GM18498 (cell line): ENCODE data around the gene AP2S1.
"Not testable (repeated sequence)": the region's sequence is repeated elsewhere in the genome, so short reads cannot be mapped to it uniquely, and the experiment has no call there.

Experiments
- ATAC-seq: cut with Tn5 transposase; IDR thresholded peaks from one replicate; pipeline ENCODE4 v1.9.1; 2021; ENCODE audit warnings: mild to moderate bottlenecking, moderate library complexity; ENCODE audit not compliant: unreplicated experiment

AP2S1 gene

DNA sequence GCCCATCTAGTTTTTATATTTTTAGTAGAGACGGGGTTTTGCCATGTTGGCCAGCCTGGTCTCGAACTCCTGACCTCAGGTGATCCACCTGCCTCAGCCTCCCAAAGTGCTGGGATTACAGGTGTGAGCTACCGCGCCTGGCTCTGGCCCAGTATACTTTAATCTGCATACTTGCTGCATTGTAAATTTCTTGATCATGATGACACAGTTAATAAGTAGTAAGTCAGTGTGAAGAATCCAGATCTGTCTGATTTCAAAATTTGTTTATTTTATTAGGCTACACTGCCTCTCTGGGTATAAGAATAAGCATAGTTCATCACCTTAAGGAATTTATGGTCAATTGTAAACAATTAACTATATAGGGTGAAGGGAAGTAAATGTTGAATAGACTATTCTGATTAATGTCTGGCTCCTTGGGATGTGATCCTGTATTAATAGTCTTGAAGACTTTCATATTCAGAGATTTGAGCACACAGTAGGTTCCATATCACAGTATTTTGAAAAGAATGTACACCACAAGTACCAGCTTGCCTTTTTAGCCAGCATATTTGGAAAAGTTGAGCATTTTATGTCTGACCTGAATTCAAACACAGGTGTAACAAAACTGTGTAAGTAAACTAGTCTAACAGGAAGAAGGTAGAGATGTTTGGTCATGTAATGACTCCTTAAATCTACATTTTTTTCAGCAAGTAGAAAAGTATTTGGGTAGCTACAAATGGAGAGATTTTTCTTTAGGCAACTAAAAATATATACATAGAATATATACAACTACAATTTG lies 17.6 kb upstream of the AP2S1 start:
- ATAC-seq = no peak

DNA sequence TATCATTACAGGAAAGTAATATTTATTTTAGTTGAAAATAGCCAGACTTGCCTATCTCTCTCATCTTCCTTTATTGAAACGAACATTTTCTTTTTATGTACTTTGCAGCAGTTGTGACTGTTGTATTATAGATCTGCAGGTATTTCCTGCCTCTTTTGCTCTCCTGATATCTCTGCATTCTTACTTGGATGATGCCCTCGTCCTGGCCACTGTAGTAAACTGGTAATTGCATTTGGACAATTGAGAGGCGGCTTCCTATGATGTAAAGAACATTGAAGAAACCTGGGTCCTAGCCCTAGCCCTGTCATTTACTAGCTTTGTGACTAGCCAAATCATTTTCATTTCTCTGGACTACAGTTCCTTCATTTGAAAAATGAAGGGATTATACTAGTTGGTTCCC lies 16.5 kb upstream of the AP2S1 start:
- no peak for ATAC-seq

DNA sequence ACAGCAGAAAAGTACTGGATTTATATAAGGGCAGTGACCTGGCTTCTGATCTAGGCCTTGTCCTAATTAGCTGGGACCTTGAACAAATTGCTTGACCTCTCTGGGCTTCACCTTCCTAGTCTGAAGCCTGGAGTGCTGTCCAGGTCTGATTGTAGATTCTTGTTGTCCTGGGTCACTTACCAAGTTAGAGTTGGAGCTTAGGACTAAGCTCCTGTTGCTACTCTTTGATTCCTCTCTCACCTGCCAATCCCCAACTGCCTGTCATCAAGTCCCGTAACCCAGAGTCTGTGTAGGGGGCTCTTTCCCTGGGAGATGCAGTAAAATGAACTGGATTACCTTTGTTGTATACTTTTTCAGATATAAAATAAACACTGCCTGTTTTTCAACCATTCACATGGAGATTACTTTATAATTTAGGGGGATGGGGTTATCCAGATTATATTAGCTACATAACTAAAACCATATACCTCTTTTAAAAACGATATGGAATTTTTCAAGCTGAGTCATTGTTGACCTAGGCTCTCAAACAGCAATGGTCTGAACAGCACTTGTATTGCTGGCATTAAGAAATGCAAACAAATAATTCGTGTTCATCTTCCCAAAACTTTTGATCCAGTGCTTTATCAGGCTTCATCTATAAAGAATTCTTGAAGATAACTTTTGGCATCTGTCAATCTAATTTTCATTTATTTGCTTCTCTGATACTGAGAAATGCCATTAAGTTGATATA lies 15.9 kb upstream of the AP2S1 start:
- ATAC-seq = no peak

DNA sequence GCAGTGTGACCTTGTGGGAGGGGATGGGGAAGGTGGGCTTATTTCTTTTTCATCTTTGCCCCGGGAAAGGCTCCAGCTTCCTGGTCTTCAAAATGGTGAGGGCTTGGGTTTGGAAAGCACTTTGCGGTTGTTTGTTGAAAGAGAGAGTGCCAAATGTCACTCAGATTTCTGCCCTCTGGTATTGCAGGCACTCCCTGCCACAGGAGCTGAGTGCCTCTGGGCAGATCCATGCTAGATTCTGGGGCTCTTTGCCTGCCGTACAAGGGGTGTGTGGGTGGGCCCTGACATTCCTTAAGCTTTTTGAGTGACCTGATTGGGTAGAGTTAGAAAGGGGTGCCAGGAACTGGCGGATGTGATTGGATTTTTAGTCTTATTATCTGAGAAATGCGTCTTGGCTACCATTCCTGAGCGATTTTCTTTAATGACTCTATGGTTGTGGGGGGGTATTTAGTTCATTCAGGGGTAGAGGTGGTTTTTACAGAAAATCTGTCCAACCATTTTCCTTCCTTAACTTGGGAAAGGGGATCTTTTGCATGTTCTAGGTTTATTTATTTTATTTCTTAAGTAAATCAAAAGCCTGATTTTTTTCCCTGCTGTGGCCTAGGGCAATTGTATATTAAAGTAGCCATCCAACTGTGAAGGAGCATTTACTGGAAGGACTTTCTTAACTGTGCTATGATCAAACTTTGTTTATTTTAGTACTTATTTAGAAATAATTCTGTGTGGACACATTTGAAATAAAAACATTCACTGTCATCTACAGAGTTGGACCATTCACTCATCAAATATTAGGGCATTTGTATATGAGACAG lies 13.4 kb upstream of the AP2S1 start:
- no peak for ATAC-seq

DNA sequence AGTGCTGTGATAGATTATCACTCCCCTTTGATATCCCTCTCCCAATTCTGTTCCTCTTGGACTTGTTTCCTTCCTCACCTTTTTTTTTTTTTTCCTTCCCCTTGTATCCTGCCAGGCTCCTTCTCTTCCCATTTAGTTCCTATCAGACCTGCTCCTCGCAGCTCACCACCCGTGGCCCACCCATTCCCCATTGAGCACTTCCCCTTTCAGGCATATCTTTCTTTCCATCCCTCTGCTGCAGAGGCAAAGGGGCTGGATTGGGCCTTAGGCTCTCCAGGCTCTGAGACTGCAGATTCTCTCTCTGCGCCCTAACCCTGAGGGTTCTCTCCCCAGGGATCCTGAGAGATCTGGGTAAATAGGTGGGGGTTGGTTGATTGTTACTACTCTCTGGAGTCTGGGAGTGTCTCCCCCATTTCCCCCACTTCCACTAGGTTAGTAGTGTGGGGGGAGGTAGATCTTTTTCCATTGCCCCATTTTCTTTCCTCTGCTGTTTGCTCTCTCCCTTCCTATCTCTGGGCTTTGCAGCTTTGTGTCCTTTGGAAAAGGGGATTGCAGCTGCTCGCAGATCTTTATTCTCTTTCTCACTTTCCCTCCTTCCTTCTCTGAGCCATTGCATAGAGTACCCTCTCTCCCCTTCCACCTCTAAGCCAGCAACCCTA lies 12.5 kb upstream of the AP2S1 start:
- ATAC-seq = no peak

DNA sequence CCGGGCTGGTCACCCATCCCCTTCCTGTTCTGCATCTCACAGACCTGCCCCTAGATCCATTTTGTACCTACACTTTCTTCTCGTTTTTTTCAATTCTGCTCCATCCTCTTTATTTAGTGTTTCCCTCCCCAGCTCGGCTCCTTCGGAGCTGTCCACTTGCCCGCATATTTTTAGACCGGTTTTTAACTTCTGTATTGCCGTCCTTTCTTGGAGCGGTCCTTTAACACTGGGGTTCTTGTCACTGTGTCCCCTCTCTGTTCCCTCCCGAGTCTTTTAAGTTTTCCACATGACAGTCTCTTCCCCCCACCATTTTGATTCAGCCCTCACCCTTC lies 11.8 kb upstream of the AP2S1 start:
- ATAC-seq = no peak

DNA sequence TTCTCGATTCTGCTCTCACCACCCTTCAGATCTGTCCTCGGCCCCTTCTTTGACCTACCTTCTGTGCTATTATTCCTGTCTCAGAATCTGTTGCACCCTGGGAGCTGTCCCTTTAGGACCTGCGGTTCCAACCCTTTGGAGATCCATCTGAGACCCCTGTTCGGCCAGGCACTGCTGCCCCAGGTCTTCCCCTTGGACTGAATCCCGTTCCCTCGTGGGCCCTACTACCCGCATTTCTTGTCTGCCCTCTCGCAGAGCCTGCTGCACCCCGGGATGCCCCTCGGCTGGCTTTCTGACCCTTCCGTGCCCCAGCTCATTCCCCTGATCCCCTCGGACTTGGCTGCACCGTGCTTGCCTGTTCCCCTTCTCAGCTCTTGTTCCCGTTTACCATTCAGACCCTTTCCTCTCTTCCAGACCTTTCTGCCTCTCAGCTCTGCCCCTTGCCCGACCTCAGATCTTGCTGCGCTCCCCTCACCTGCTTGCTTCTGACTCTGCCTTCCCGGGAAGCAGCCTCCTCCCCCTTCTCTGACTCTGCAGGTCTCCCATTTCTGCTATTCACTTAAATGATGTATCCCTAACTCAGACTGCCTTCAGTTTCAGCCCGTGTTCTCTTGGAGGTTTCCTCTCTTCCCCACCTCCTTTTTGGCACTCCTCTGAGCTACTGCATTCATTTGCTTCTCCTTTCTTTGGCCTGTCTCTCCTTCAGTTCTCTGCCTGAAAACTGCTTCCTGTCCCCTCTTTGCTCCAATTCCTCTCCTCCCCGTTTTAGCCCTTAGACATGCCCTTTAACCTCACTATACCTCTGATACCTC lies 11.3 kb upstream of the AP2S1 start:
- ATAC-seq = no peak

DNA sequence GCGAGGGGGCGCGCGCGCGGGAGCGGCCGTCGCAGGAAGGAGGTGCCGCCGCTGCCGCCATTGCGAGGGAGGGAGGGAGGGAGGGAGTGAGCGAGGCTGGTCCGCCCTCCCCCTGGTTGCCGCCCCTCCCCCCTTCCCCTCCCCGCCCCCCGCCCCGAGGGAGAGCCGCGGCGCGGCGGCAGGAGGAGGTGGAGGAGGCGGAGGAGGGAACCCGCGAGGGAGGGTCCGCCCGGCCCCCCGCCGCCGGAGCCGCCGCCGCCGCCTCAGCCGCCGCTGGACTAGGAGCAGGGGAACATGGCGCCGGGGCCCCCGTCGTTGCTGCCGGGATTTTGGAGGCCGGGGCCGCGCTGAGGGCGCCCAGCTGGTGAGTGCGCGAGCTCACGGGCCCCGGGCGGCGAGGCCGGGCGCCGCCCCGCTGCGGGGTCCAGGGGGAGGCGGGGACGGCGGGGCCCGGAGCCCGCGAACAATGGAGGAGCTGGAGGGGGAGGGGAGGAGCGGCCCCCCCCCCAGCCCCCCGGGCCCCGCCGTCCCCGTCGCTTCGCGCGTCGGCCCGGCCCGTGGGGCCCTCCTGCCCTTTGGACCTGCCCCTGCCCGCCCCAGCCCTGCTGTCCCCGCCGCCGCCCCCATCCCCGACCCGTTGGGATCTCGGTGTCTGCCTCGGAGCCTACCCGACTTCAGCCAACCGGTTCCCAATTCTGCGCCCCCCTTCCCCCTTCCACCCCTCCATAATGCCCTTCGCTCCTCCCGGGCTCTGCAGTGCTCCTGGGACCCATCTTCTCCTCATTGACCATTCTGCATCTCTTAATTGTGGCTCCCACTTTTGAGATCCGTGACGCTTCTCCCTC lies 10.4 kb upstream of the AP2S1 start, which contains the start of gene ARHGAP35:
Gene ARHGAP35 (plus strand): TSS at position 152 of the 845 bp plus-strand sequence. CDS start 57,679 bp downstream, outside the sequence.
- ATAC-seq = peak; percentile 5

DNA sequence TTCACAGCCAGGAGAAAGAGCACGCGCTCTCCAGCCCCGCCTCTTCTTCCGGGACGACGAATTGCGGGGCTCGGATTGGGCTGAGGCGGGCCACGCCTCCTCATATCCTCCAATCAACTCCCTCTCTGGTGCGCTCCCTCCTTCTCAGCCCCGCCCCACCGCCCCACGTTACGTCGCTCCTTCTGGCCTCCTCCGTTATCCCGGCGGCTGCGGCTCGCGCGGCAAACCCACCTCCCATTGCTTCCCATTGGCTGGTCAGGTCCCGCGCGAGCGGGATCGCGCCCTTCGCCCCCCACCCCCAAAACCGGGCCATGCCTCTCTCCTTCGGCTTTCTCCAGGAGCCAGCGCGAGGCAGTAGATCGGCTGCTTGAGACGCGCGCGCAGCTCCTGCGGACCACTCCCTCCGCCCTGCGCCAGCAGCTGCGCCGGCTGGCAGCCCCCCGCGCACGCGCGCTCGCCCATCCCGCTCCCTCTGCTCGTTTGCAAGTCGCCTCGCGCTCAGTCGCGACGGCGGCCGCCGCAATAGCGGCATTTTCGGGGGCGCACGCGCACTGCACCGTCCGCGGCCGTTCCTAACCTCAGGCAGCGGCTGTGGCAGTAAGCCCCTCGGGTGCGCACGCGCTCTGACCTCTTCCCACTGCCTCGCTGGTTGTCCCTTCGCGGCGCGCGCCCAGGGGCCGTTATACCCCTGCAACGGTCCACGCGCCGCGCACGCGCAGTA lies 9.6 kb upstream of the AP2S1 start:
- peak; percentile 73 for ATAC-seq

DNA sequence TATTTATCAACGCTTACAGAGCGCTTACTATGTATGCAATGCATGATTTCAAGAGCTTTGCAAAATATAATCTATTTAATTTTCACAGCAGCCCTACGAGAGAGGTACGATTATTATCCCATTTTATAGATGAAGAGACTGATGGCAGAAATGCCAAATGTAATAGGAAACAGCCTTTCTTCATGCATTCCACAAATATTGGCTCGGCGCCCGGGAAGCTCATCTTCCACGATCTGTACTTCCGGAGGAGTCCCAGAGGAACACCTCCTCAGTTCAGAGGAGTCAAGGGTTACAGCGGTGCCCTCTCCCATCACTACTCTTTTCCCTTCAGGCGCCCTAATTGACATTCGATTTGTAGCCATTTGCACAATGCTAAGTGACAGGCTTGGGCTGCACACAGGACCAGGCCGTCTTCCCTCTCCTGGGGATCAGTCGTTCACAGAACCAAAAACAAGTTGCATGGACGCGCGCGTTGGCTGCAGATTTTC lies 9.0 kb upstream of the AP2S1 start:
- no peak for ATAC-seq

DNA sequence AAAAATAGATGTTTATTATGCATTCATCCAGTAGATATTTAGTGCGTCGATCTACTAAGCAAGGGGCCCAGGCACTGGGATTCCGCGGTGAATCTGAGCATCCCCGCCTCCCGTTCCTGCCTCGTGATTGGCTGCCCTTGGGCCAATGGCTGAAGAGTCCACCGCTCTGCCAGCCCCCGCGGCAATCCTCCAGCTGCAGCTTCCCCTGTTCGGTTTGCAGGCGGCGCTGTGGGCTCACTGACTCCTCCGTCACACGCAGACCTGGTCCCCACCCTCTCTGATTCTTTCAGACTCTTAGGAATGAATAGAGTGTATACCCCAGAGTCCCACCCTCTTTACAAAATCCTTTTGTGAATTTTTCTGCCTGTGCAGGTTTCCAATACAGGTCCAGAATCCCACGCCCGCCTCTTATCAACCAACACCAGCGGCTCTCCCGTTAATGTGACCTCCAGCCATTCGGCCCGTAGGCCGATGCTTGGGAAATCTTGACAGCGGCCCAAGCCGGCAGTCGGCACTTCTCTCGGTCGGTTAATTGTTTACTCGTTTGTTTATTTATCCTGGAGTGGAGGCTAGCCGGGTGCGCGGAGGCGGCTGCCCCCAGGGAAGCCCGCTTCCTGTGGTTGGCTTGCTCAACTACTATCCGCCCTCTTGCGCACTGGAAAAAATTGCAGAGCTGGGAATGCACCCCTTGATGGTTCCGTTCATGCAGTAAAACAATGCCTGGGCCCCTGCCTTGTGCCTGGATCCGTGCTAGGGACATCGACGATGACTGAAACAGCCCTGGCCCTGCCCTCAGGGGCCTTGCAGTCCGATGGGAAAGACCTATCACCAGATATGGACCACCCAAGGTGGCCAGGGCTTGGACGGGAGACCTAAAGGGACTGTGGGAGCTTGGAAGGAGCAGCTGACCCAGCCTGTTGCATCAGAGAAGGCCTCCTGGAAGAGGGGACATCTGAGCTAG lies 5.7 kb upstream of the AP2S1 start:
- ATAC-seq = peak; percentile 40

DNA sequence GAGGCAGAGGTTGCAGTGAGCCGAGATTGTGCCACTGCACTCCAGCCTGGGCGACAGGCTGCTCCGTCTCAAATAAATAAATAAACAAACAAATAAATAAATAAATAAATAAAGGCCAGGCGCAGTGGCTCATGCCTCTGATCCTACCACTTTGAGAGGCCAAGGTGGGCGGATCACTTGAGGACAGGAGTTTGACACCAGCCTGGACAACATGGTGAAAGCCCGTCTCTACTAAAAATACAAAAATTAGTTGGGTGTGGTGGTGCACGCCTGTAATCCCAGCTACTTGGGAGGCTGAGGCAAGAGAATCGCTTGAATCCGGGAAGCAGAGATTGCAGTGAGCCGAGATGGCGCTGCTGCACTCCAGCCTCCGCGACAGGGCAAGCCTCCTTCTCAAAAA lies 4.1 kb upstream of the AP2S1 start:
- ATAC-seq = not testable (repeated sequence)

DNA sequence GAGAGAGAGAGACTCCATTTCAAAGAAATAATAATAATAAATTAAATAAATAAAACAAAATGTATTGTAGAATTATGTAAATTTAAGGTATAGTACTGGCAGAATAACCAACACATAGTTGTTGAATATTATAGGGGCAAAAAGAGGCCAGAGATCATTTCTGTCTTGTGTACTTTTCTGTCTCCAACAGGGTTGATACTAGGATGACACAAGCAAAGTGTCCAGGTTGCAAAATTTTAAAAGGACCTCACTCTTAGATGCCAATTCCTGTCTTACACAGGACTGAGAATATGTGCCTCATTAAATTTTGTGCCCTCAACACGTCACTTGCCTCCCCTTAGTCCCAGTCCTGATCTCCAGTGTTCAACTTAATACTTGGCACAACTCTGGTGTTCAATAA lies 2.2 kb upstream of the AP2S1 start:
- ATAC-seq = no peak

DNA sequence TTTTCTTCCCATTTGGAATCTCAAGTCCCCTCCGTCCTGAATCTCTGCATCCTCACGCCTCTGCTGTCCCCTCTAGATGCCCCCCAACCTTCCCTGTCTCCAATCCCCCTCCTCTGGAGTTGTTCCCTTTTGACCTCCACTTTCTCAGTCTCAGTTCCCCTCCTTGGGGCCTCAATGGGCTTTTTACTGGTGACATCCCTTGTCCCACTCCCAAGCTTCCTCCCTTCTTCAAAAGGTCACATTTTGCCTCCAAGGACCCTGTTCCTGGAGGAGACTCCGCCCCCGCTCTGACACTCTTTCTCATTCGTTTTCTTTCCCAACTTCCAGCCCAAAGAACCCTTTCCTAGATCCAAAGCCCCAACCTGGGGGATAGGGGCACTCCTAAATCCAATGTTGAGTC lies 1.0 kb downstream of the AP2S1 start:
- no peak for ATAC-seq

DNA sequence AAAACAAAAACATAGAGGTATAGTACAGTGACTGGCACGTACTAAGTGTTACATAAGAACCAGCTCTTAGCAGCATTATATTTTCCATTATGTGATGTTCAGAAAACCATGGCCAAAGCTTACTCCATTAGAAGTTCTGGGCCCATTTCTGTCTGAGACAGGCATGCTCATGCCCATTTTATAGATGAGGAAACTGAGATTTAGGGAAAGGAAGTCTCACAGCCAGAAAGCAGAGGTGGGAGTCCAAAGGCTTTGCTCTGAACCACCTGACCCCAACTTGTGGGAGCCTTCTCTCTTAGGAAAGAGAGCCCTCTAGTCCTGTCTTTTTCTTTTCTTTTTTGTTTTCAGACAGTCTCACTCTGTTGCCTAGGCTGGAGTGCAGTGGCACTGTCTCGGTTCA lies 2.3 kb downstream of the AP2S1 start:
- no peak for ATAC-seq

DNA sequence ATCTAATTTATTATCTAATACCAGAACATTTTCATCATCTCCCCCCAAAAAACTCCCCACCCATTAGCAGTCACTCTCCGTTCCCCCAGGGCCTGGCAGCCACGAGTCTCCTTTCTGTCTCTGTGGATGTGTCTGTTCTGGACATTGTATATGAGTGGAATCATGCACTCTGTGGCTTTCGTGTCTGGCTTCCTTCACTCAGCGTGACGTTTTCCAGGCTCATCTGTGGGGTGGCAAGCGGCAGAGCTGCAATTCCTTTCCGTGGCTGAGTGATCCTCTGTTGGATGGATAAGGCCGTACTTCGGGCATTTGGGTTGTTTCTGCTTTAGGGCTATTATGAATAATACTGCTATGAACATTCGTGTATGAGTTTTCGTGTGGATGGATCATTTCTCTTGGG lies 3.1 kb downstream of the AP2S1 start:
- ATAC-seq = no peak

DNA sequence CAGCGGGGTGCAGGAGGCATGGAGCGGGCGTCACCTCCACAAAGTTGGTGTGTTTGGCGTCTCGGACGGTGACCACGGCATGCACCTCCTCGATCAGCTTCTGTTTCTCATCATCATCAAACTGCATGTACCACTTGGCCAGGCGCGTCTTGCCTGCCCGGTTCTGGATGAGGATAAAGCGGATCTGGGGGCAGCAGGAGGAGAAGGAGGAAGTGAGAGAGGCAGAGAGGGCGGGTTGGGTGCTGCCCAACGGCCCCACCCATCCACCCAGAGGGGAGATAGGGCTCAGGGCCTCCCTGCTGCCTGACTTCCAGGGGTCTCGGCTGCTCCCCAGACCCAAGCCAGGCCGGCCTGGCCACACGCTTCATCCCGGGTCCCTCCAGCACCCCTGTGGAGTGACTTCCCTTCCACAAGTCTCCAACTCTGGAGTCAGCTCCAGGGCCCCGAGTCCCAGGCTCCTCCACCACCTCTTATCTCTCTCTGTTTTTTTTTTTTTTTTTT lies 4.6 kb downstream of the AP2S1 start:
- ATAC-seq = no peak
